ENCODE data around the gene BTLA.

BTLA gene

GRCh38 chr3:112481302-112481721 is 18.0 kb downstream of the BTLA start:
- H3K4me3 ChIP-seq (ENCODE audit: low read depth, low read length): no peak overlapping the region
- no peaks in the 10 kb centered on the region for H3K27me3 ChIP-seq
- H3K36me3 ChIP-seq: no peaks in the 10 kb centered on the region
- no peaks in the 10 kb centered on the region for H3K4me1 ChIP-seq
- no peak for DNase-seq
- TF ChIP-seq CTCF (IDR thresholded peaks at IDR 0.05; ENCODE audit: low read depth, low read length): no peak
- no peaks in the 10 kb centered on the region for H3K9me3 ChIP-seq

- no peaks in the 10 kb centered on the region for H3K9me3 ChIP-seq
- H3K4me3 ChIP-seq (ENCODE audit: low read depth, low read length): no peak overlapping the region
- H3K36me3 ChIP-seq: no peaks in the 10 kb centered on the region
- no peak for DNase-seq
- no peak for TF ChIP-seq CTCF (IDR thresholded peaks at IDR 0.05; ENCODE audit: low read depth, low read length)
- no peaks in the 10 kb centered on the region for H3K27me3 ChIP-seq
- no peaks in the 10 kb centered on the region for H3K4me1 ChIP-seq
Measured at GRCh38 chr3:112477891-112478290, 21.4 kb downstream of the BTLA start.

DNA sequence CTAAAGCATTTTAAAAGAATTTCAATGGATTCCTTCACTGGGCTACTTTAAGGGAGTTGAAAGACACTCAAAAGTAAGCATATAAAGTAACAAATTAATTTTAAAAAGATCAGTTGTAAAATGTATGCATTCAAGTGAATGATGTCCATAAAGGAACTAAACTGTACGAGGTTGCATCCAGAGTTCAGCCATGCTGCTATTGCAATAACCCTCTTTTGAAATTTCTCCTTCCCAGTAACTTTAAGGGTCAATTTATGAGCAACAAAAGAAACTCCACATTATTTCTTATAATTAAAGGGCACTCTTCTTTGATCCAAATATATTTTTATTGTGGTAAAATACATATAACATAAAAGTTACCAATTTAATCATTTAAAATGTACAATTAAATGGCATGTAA is 22.9 kb downstream of the BTLA start:
- TF ChIP-seq CTCF (IDR thresholded peaks at IDR 0.05; ENCODE audit: low read depth, low read length): no peak
- Histone ChIP-seq H3K9me3 (no peaks in the 10 kb centered on the region), H3K27me3 (no peaks in the 10 kb centered on the region), H3K4me3 (ENCODE audit: low read depth, low read length) (no peak overlapping the region), H3K4me1 (no peaks in the 10 kb centered on the region), H3K36me3 (no peaks in the 10 kb centered on the region)
- DNase-seq: no peak

GRCh38 chr3:112474796-112475195 is 24.5 kb downstream of the BTLA start:
- DNase-seq: no peak
- no peak overlapping the region for H3K4me3 ChIP-seq (ENCODE audit: low read depth, low read length)
- H3K27me3 ChIP-seq: no peaks in the 10 kb centered on the region
- no peaks in the 10 kb centered on the region for H3K36me3 ChIP-seq
- TF ChIP-seq CTCF (IDR thresholded peaks at IDR 0.05; ENCODE audit: low read depth, low read length): no peak
- no peaks in the 10 kb centered on the region for H3K4me1 ChIP-seq
- H3K9me3 ChIP-seq: no peaks in the 10 kb centered on the region

- Histone ChIP-seq H3K4me1 (no peaks in the 10 kb centered on the region), H3K27me3 (no peaks in the 10 kb centered on the region), H3K36me3 (no peaks in the 10 kb centered on the region), H3K9me3 (no peaks in the 10 kb centered on the region), H3K4me3 (ENCODE audit: low read depth, low read length) (no peak overlapping the region)
- DNase-seq: no peak
- no peak for TF ChIP-seq CTCF (IDR thresholded peaks at IDR 0.05; ENCODE audit: low read depth, low read length)
Measured at GRCh38 chr3:112472691-112473090, 26.6 kb downstream of the BTLA start.

- no peak for DNase-seq
- no peak overlapping the region for H3K4me3 ChIP-seq (ENCODE audit: low read depth, low read length)
- no peak for TF ChIP-seq CTCF (IDR thresholded peaks at IDR 0.05; ENCODE audit: low read depth, low read length)
- H3K4me1 ChIP-seq: no peaks in the 10 kb centered on the region
- H3K27me3 ChIP-seq: no peaks in the 10 kb centered on the region
- H3K9me3 ChIP-seq: no peaks in the 10 kb centered on the region
- H3K36me3 ChIP-seq: no peaks in the 10 kb centered on the region
Measured at GRCh38 chr3:112471596-112472325, 27.5 kb downstream of the BTLA start.
